C4-2B (cell line): ENCODE data around the gene RBMS3.

Experiments used
- ZFX ChIP-seq: fragments of 450-650 bp; IDR thresholded peaks from 2 replicates; pipeline ENCODE4 v1.6.1; 2017
- TF ChIP-seq, protein P1 (sequence below): fragments of 450-650 bp; conservative IDR thresholded peaks from 2 replicates; pipeline ENCODE4 v1.5.1; 2017; ENCODE audit warnings: mild to moderate bottlenecking

DNA sequence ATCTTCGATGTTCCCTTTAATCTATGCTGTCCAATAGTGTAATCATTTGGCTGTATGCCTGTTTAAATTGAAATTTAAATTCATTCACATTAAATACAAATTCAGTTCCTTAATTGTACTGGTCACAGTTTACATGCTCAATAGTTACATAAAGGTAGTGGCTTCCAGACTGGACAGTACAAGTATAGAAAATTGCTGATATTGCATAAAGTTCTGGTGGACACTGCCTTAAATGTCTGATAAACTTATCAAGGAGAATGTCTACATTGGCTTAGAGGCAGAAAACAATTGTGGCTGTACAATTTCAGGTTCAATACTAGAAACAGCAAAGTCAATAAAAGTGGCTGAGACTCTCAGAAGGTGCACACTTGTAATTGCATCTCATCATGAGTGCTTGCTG lies 365.2 kb downstream of the RBMS3 start:
- TF ChIP-seq, protein P1, sequence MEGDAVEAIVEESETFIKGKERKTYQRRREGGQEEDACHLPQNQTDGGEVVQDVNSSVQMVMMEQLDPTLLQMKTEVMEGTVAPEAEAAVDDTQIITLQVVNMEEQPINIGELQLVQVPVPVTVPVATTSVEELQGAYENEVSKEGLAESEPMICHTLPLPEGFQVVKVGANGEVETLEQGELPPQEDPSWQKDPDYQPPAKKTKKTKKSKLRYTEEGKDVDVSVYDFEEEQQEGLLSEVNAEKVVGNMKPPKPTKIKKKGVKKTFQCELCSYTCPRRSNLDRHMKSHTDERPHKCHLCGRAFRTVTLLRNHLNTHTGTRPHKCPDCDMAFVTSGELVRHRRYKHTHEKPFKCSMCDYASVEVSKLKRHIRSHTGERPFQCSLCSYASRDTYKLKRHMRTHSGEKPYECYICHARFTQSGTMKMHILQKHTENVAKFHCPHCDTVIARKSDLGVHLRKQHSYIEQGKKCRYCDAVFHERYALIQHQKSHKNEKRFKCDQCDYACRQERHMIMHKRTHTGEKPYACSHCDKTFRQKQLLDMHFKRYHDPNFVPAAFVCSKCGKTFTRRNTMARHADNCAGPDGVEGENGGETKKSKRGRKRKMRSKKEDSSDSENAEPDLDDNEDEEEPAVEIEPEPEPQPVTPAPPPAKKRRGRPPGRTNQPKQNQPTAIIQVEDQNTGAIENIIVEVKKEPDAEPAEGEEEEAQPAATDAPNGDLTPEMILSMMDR: no peak
- no peak for TF ChIP-seq ZFX
